ENCODE data around the gene RNF227.

The RNF227 gene

GRCh38 chr17:7887482-7888183 lies 28.5 kb downstream of the RNF227 start:
- Histone ChIP-seq H3K36me3 (ENCODE audit: control insufficient read depth, low read length) (peaks cover 63% of the 10 kb centered on the region), H3F3A (ENCODE audit: control insufficient read depth, insufficient read depth) (peaks cover 26% of the 10 kb centered on the region), H3K27ac (ENCODE audit: low read depth, low read length) (peak overlapping the region; percentile 96), H4K20me1 (ENCODE audit: control insufficient read depth, insufficient read depth, low read depth, low read length) (no peaks in the 10 kb centered on the region), H3K27me3 (ENCODE audit: control insufficient read depth, low read length) (no peaks in the 10 kb centered on the region), H3K9me3 (ENCODE audit: control insufficient read depth, insufficient read depth, low read length) (no peaks in the 10 kb centered on the region), H3K9me2 (replicated peaks; ENCODE audit: control insufficient read depth, low read length) (no peaks in the 10 kb centered on the region), H3K4me2 (ENCODE audit: low read length) (peak overlapping the region; percentile 99), H3K4me1 (ENCODE audit: control insufficient read depth, low read length) (peaks cover 35% of the 10 kb centered on the region), H3K4me3 (ENCODE audit: low read length) (peak overlapping the region; percentile 95), H3K79me2 (ENCODE audit: control insufficient read depth, low read length) (peaks cover 73% of the 10 kb centered on the region)
- TF ChIP-seq CTCF (IDR thresholded peaks at IDR 0.05; ENCODE audit: low read depth, low read length, poor library complexity, severe bottlenecking) (no peak), EZH2phosphoT487 (IDR thresholded peaks at IDR 0.05; ENCODE audit: borderline replicate concordance, low read length) (no peak)

DNA sequence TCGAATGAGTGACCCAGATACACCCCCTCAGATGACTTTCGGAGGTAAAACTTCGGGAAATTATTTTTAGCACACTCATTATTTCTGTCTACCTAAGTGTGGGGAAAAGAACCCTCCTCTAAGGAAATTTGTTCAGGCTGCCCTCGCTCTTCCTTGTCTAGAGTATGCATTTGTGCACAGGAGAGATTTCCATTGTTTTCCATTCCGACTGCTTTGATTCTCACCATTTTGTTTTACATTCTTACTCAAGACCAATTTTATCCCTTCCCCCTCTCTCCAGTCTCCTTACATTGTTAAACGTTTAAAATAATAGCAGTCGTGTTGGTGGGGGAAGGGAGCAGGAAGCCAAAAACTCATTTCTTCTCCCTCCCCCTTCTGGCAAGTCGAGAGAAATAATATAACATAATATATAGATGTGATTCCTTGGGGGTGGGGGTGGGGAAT lies 29.0 kb downstream of the RNF227 start:
- no peaks in the 10 kb centered on the region for H3K9me3 ChIP-seq (ENCODE audit: control insufficient read depth, insufficient read depth, low read length)
- TF ChIP-seq CTCF (IDR thresholded peaks at IDR 0.05; ENCODE audit: low read depth, low read length, poor library complexity, severe bottlenecking), result no peak
- TF ChIP-seq EZH2phosphoT487 (IDR thresholded peaks at IDR 0.05; ENCODE audit: borderline replicate concordance, low read length), result no peak
- no peaks in the 10 kb centered on the region for H4K20me1 ChIP-seq (ENCODE audit: control insufficient read depth, insufficient read depth, low read depth, low read length)
- peak overlapping the region; percentile 96 for H3K27ac ChIP-seq (ENCODE audit: low read depth, low read length)
- peaks cover 79% of the 10 kb centered on the region for H3K79me2 ChIP-seq (ENCODE audit: control insufficient read depth, low read length)
- peaks cover 41% of the 10 kb centered on the region for H3K4me1 ChIP-seq (ENCODE audit: control insufficient read depth, low read length)
- no peaks in the 10 kb centered on the region for H3K9me2 ChIP-seq (replicated peaks; ENCODE audit: control insufficient read depth, low read length)
- H3F3A ChIP-seq (ENCODE audit: control insufficient read depth, insufficient read depth), result peaks cover 32% of the 10 kb centered on the region
- H3K27me3 ChIP-seq (ENCODE audit: control insufficient read depth, low read length), result no peaks in the 10 kb centered on the region
- peaks cover 66% of the 10 kb centered on the region for H3K36me3 ChIP-seq (ENCODE audit: control insufficient read depth, low read length)
- peak overlapping the region; percentile 95 for H3K4me3 ChIP-seq (ENCODE audit: low read length)
- H3K4me2 ChIP-seq (ENCODE audit: low read length), result peak overlapping the region; percentile 99

- Histone ChIP-seq H3K4me2 (ENCODE audit: low read length) (peak overlapping the region; percentile 99), H4K20me1 (ENCODE audit: control insufficient read depth, insufficient read depth, low read depth, low read length) (no peaks in the 10 kb centered on the region), H3K27ac (ENCODE audit: low read depth, low read length) (peak overlapping the region; percentile 96), H3K4me3 (ENCODE audit: low read length) (peak overlapping the region; percentile 95), H3K27me3 (ENCODE audit: control insufficient read depth, low read length) (no peaks in the 10 kb centered on the region), H3F3A (ENCODE audit: control insufficient read depth, insufficient read depth) (peaks cover 33% of the 10 kb centered on the region), H3K36me3 (ENCODE audit: control insufficient read depth, low read length) (peaks cover 66% of the 10 kb centered on the region), H3K4me1 (ENCODE audit: control insufficient read depth, low read length) (peaks cover 47% of the 10 kb centered on the region), H3K9me3 (ENCODE audit: control insufficient read depth, insufficient read depth, low read length) (no peaks in the 10 kb centered on the region), H3K9me2 (replicated peaks; ENCODE audit: control insufficient read depth, low read length) (no peaks in the 10 kb centered on the region), H3K79me2 (ENCODE audit: control insufficient read depth, low read length) (peaks cover 84% of the 10 kb centered on the region)
- no peak for TF ChIP-seq EZH2phosphoT487 (IDR thresholded peaks at IDR 0.05; ENCODE audit: borderline replicate concordance, low read length)
- TF ChIP-seq CTCF (IDR thresholded peaks at IDR 0.05; ENCODE audit: low read depth, low read length, poor library complexity, severe bottlenecking), result peak; percentile 42
Observed at GRCh38 chr17:7886227-7887037, 29.7 kb downstream of the RNF227 start.
